ENCODE results near the gene FZR1. TPM values are rescaled to one million over a fixed set of nuclear protein-coding genes. Genes with fewer than 3 reads are reported as not detected.

Gene FZR1
- 10 to 100 TPM; 26.4 to 53.6 (median 47.3) TPM for total RNA-seq
- polyA plus RNA-seq = 10 to 100 TPM in 2 of 3 donors, 1 to 10 TPM in 1; 9.8 to 26.1 (median 11.2) TPM
- long read RNA-seq, donor 1, full-length matches to known transcripts = 7 of 7 reads
- long read RNA-seq, donor 1, partial matches to known transcripts = 0 of 7 reads
- long read RNA-seq, donor 1, other reads (novel, unspliced or antisense) = 0 of 7 reads
- long read RNA-seq, donor 2, full-length matches to known transcripts = 9 of 9 reads
- long read RNA-seq, donor 2, partial matches to known transcripts = 0 of 9 reads
- long read RNA-seq, donor 2, other reads (novel, unspliced or antisense) = 0 of 9 reads

- Histone ChIP-seq H3K4me1 (peaks cover 7 to 61% (median 45%) of the 10 kb centered on the region in 6 donors), H3K36me3 (peaks cover 0 to 27% (median 2%) of the 10 kb centered on the region in 6 donors), H3K27ac (peak within 1 kb of the TSS; percentile 77 to 96 (median 90)), H3K4me3 (peak within 1 kb of the TSS; percentile 80 to 99 (median 90)), H3K27me3 (replicated peaks in 1 of 7) (no peaks in the 10 kb centered on the region), H3K9me3 (no peaks in the 10 kb centered on the region)
- WGBS, 5 donors = 1 to 7% (median 1%) methylated on average over 26 to 79 of the region's 79 CpGs
- intact Hi-C loops (cut with DNase I; ENCODE audit: low total_unique reads) = no loop called here
- peak in 4 of 11 experiments; percentile 9 to 35 (median 24) for TF ChIP-seq CTCF (IDR thresholded peaks at IDR 0.05 in 8 of 11, conservative IDR thresholded peaks at IDR 0.05 in 3 of 11)
- TF ChIP-seq POLR2AphosphoS5 (IDR thresholded peaks at IDR 0.05) = peak; percentile 82 to 90 (median 88)
- no peak for TF ChIP-seq POLR2A (IDR thresholded peaks at IDR 0.05)
- peak; percentile 100 for DNase-seq
Observed at GRCh38 chr19:3505598-3506383, at the start of gene FZR1. Gene FZR1 (plus strand): TSS chr19:3506311. CDS start chr19:3522990, 16,679 bp downstream.

DNA sequence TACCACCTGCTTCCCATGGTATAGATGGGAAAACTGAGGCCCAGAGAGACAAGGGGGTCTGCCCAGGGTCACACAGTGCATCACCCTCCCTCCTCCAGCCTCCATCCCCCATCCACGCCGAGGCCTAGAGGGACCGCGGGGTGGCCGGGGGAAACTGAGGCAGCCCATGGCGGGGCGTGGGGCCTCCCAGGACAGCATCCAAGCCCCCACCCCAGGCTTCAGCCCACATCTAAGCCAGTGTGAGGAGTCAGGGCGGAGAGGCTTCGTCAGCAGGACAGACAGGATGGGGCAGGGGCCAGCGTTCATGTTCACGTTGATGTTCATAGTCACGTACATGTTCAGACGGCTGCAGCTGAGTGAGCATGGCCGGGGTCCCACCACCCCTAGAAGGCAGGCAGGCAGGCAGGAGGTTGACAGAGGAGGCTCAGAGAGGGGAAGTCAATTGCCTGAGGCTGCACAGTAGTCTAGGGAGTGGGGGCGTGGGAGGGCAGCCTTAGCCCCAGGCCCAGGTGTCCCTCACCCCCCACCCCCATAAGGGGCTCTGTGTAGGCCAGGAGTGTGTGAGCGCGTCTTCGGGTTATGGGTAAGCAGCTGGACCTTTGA, 49.1 kb upstream of the FZR1 start:
- WGBS, 5 donors = 70 to 85% (median 82%) methylated on average over 15 to 18 of the region's 18 CpGs
- Histone ChIP-seq H3K36me3 (peaks cover 0 to 100% (median 41%) of the 10 kb centered on the region in 6 donors), H3K27ac (peak overlapping the region; percentile 63 to 85 (median 80)), H3K27me3 (replicated peaks in 1 of 7) (no peaks in the 10 kb centered on the region), H3K4me1 (peaks cover 11 to 53% (median 35%) of the 10 kb centered on the region in 6 donors), H3K4me3 (no peak overlapping the region), H3K9me3 (no peaks in the 10 kb centered on the region)
- DNase-seq = no peak
- intact Hi-C loops (cut with DNase I; ENCODE audit: low total_unique reads) = no loop called here
- TF ChIP-seq POLR2AphosphoS5 (IDR thresholded peaks at IDR 0.05) (no peak), POLR2A (IDR thresholded peaks at IDR 0.05) (no peak), CTCF (IDR thresholded peaks at IDR 0.05 in 8 of 11, conservative IDR thresholded peaks at IDR 0.05 in 3 of 11) (no peak)

DNA sequence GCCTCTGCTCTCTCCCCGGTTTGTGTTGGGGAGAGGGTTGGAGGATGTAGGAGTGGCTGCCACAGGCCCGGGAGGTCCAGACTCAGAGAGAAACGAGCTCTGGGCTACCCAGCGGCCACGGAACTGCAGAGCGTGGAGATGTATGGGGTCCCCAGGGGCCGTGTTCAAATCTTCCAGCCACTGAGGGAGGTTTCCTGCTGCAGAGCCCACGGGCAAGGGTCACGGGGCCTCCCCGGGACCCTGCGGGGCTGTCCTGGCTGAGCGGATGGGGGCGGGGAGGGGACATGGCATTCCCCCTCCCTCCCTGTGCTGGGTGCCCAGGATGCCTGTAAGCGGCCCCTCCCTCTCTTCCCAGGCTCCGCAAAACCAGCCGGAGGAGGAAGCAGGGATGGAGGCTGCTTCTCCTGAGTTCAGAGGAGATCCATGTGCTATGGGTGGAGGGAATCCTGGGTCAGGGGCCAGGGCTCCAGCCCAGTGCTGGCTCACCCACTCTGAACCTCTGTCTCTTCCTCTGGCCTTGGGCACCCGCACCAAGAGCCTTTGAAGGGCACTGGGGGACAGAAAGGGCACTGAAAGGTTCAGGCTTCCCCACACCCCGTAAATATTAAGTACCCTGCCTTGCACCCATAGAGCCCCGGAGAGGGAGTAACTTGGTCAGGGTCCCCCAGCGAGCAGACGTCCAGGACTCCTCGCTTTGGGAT, 48.4 kb upstream of the FZR1 start:
- WGBS, 5 donors = 34 to 69% (median 63%) methylated on average over 14 to 22 of the region's 22 CpGs
- intact Hi-C loops (cut with DNase I; ENCODE audit: low total_unique reads) = no loop called here
- peak overlapping the region; percentile 63 to 85 (median 80) for H3K27ac ChIP-seq
- no peaks in the 10 kb centered on the region for H3K27me3 ChIP-seq (replicated peaks in 1 of 7)
- H3K9me3 ChIP-seq = no peaks in the 10 kb centered on the region
- no peak overlapping the region for H3K4me3 ChIP-seq
- H3K4me1 ChIP-seq = peaks cover 11 to 53% (median 35%) of the 10 kb centered on the region in 6 donors
- H3K36me3 ChIP-seq = peaks cover 0 to 100% (median 38%) of the 10 kb centered on the region in 6 donors
- DNase-seq = no peak
- TF ChIP-seq POLR2AphosphoS5 (IDR thresholded peaks at IDR 0.05) (peak in 1 of 3 donors; percentile 55), POLR2A (IDR thresholded peaks at IDR 0.05) (no peak), CTCF (IDR thresholded peaks at IDR 0.05 in 8 of 11, conservative IDR thresholded peaks at IDR 0.05 in 3 of 11) (no peak)

Measured in spleen (tissue), 13 donors.